ENCODE measurements around the gene C10orf71.

GRCh38 chr10:49269523-49269922, 29.4 kb upstream of the C10orf71 start:
- TF ChIP-seq GATA2 (IDR thresholded peaks at IDR 0.05; ENCODE audit: low read depth, low read length): no peak
- no peak for TF ChIP-seq GATA3 (IDR thresholded peaks at IDR 0.05; ENCODE audit: low read depth, low read length)

Measured in SH-SY5Y (cell line).